Mesendoderm (in vitro differentiated cells): ENCODE data around the gene SCFD2.
"Not testable (repeated sequence)": the region's sequence is repeated elsewhere in the genome, so short reads cannot be mapped to it uniquely, and the experiment has no call there.

ENCODE experiments used
- DNase-seq: peaks from one replicate; pipeline ENCODE4 v3.0.0; 2013
- H2AK5ac ChIP-seq: 2 replicates; pipeline ENCODE4 v1.6.1; 2013; ENCODE audit warnings: low read length, inconsistent platforms
- H2BK120ac ChIP-seq: 2 replicates; pipeline ENCODE4 v1.6.1; 2013; ENCODE audit warnings: low read depth, mild to moderate bottlenecking, low read length, moderate library complexity, mixed read lengths
- H2BK15ac ChIP-seq: replicated peaks from 2 replicates; pipeline ENCODE4 v1.6.1; 2013; ENCODE audit warnings: low read depth, mild to moderate bottlenecking, moderate library complexity
- H2BK5ac ChIP-seq: 2 replicates; pipeline ENCODE4 v1.6.1; 2013; ENCODE audit warnings: low read length, inconsistent platforms
- H3K18ac ChIP-seq: 2 replicates; pipeline ENCODE4 v1.6.1; 2013; ENCODE audit warnings: mild to moderate bottlenecking, low read length, mixed read lengths
- H3K23ac ChIP-seq: one replicate; pipeline ENCODE4 v1.6.1; 2013; ENCODE audit warnings: low read length
- H3K27ac ChIP-seq: 2 replicates; pipeline ENCODE4 v1.5.1; 2013; ENCODE audit warnings: low read depth, mild to moderate bottlenecking, inconsistent platforms, low read length, moderate library complexity
- H3K27me3 ChIP-seq: 2 replicates; pipeline ENCODE4 v1.6.1; 2013; ENCODE audit warnings: low read length, control low read depth, mild to moderate bottlenecking, inconsistent platforms; ENCODE audit not compliant: insufficient read depth, poor library complexity
- H3K36me3 ChIP-seq: 2 replicates; pipeline ENCODE4 v1.6.1; 2013; ENCODE audit warnings: low read length, inconsistent platforms; ENCODE audit not compliant: control insufficient read depth, insufficient read depth
- H3K4ac ChIP-seq: one replicate; pipeline ENCODE4 v1.6.1; 2013; ENCODE audit warnings: low read depth, mild to moderate bottlenecking, low read length, moderate library complexity
- H3K4me1 ChIP-seq: 2 replicates; pipeline ENCODE4 v1.6.1; 2013; ENCODE audit warnings: low read depth, low read length, inconsistent platforms; ENCODE audit not compliant: control insufficient read depth
- H3K4me2 ChIP-seq: 2 replicates; pipeline ENCODE4 v1.6.1; 2013; ENCODE audit warnings: low read length
- H3K4me3 ChIP-seq: 2 replicates; pipeline ENCODE4 v1.5.1; 2013; ENCODE audit warnings: mild to moderate bottlenecking, low read length
- H3K56ac ChIP-seq: one replicate; pipeline ENCODE4 v1.6.1; 2013; ENCODE audit warnings: low read length
- H3K79me1 ChIP-seq: 2 replicates; pipeline ENCODE4 v1.6.1; 2013; ENCODE audit warnings: low read length, inconsistent platforms
- H3K79me2 ChIP-seq: 2 replicates; pipeline ENCODE4 v1.6.1; 2013; ENCODE audit warnings: mild to moderate bottlenecking, low read length; ENCODE audit not compliant: control insufficient read depth, insufficient read depth
- H3K9ac ChIP-seq: 2 replicates; pipeline ENCODE4 v1.6.1; 2013; ENCODE audit warnings: low read length, inconsistent platforms
- H4K5ac ChIP-seq: one replicate; pipeline ENCODE4 v1.6.1; 2013; ENCODE audit warnings: low read length
- H4K8ac ChIP-seq: one replicate; pipeline ENCODE4 v1.6.1; 2013; ENCODE audit warnings: low read depth, mild to moderate bottlenecking, control low read depth, low read length, moderate library complexity
- WGBS: extraction: QIAGEN DNeasy Blood & Tissue Kit; methylation state at CpG from one replicate; pipeline ENCODE4 v1.1.7; 2013; ENCODE audit warnings: low lambda C conversion rate, missing lambda C conversion rate; ENCODE audit not compliant: insufficient coverage; ENCODE audit errors: extremely low coverage; 5-methylcytosine and 5-hydroxymethylcytosine counted together

The SCFD2 gene

GRCh38 chr4:52995360-52996030, 370.4 kb downstream of the SCFD2 start:
- no peak overlapping the region for H3K23ac ChIP-seq
- H2AK5ac ChIP-seq = no peak overlapping the region
- H3K4me3 ChIP-seq = no peak overlapping the region
- no peaks in the 10 kb centered on the region for H3K27me3 ChIP-seq
- H3K4ac ChIP-seq = no peak overlapping the region
- no peak overlapping the region for H3K18ac ChIP-seq
- no peak overlapping the region for H3K9ac ChIP-seq
- H4K5ac ChIP-seq = no peak overlapping the region
- H3K4me2 ChIP-seq = no peak overlapping the region
- no peak overlapping the region for H2BK15ac ChIP-seq
- no peaks in the 10 kb centered on the region for H3K4me1 ChIP-seq
- DNase-seq = no peak
- no peak overlapping the region for H3K56ac ChIP-seq
- no peak overlapping the region for H4K8ac ChIP-seq
- no CpG with 5 or more reads among the region's 5 CpGs for WGBS
- H2BK120ac ChIP-seq = no peak overlapping the region
- H3K36me3 ChIP-seq = no peaks in the 10 kb centered on the region
- H3K79me2 ChIP-seq = no peaks in the 10 kb centered on the region
- no peak overlapping the region for H2BK5ac ChIP-seq
- no peaks in the 10 kb centered on the region for H3K79me1 ChIP-seq
- H3K27ac ChIP-seq = no peak overlapping the region

- no peak overlapping the region for H2AK5ac ChIP-seq
- DNase-seq = no peak
- no peaks in the 10 kb centered on the region for H3K79me1 ChIP-seq
- H3K79me2 ChIP-seq = no peaks in the 10 kb centered on the region
- H3K4me1 ChIP-seq = no peaks in the 10 kb centered on the region
- no peak overlapping the region for H2BK120ac ChIP-seq
- H3K56ac ChIP-seq = no peak overlapping the region
- no peak overlapping the region for H3K23ac ChIP-seq
- no peak overlapping the region for H3K4ac ChIP-seq
- H2BK5ac ChIP-seq = no peak overlapping the region
- no peak overlapping the region for H3K4me3 ChIP-seq
- H4K8ac ChIP-seq = no peak overlapping the region
- no peak overlapping the region for H2BK15ac ChIP-seq
- H3K18ac ChIP-seq = no peak overlapping the region
- H4K5ac ChIP-seq = no peak overlapping the region
- H3K9ac ChIP-seq = no peak overlapping the region
- no peaks in the 10 kb centered on the region for H3K36me3 ChIP-seq
- WGBS = 100% methylated on average over 1 of the region's 4 CpGs
- H3K27me3 ChIP-seq = no peaks in the 10 kb centered on the region
- no peak overlapping the region for H3K27ac ChIP-seq
- H3K4me2 ChIP-seq = no peak overlapping the region
Measured at GRCh38 chr4:52994567-52994966, 371.3 kb downstream of the SCFD2 start.

- Histone ChIP-seq H3K79me1 (no peaks in the 10 kb centered on the region), H3K18ac (no peak overlapping the region), H2BK5ac (no peak overlapping the region), H3K27ac (no peak overlapping the region), H3K56ac (no peak overlapping the region), H3K27me3 (no peaks in the 10 kb centered on the region), H3K4me3 (no peak overlapping the region), H3K9ac (no peak overlapping the region), H3K4me2 (no peak overlapping the region), H4K5ac (no peak overlapping the region), H3K4me1 (no peaks in the 10 kb centered on the region), H3K79me2 (no peaks in the 10 kb centered on the region), H2BK120ac (no peak overlapping the region), H2AK5ac (no peak overlapping the region), H3K23ac (no peak overlapping the region), H2BK15ac (no peak overlapping the region), H4K8ac (no peak overlapping the region), H3K36me3 (no peaks in the 10 kb centered on the region), H3K4ac (no peak overlapping the region)
- DNase-seq = no peak
- WGBS = no CpG with 5 or more reads among the region's 6 CpGs
Measured at GRCh38 chr4:52993771-52994170, 372.1 kb downstream of the SCFD2 start.

DNA sequence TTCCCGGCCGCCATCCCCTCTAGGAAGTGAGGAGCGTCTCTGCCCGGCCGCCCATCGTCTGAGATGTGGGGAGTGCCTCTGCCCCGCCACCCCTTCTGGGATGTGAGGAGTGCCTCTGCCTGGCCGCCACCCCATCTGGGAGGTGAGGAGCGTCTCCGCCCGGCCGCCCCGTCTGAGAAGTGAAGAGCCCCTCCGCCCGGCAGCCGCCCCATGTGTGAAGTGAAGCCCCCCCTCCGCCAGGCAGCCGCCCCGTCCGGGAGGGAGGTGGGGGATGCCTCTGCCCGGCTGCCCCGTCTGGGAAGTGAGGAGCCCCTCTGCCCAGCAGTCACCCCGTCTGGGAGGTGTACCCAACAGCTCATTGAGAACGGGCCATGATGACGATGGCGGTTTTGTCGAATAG, 373.3 kb downstream of the SCFD2 start:
- not testable (repeated sequence) for H2BK15ac ChIP-seq, H3K79me1 ChIP-seq, H3K18ac ChIP-seq, DNase-seq, H2BK120ac ChIP-seq, H4K8ac ChIP-seq, H4K5ac ChIP-seq, H3K36me3 ChIP-seq, H3K27ac ChIP-seq, H3K4me1 ChIP-seq, H3K27me3 ChIP-seq, H3K56ac ChIP-seq, H3K4me2 ChIP-seq, H2BK5ac ChIP-seq, H3K23ac ChIP-seq, H3K4me3 ChIP-seq, H2AK5ac ChIP-seq, H3K4ac ChIP-seq, H3K9ac ChIP-seq, H3K79me2 ChIP-seq
- no CpG with 5 or more reads among the region's 27 CpGs for WGBS

GRCh38 chr4:52991472-52991871, 374.4 kb downstream of the SCFD2 start:
- Histone ChIP-seq H3K36me3 (no peaks in the 10 kb centered on the region), H2BK15ac (no peak overlapping the region), H3K79me2 (no peaks in the 10 kb centered on the region), H3K18ac (no peak overlapping the region), H3K23ac (no peak overlapping the region), H3K27ac (no peak overlapping the region), H3K4ac (no peak overlapping the region), H4K8ac (no peak overlapping the region), H3K4me2 (no peak overlapping the region), H3K4me1 (no peaks in the 10 kb centered on the region), H2AK5ac (no peak overlapping the region), H3K9ac (no peak overlapping the region), H3K27me3 (no peaks in the 10 kb centered on the region), H3K4me3 (no peak overlapping the region), H2BK5ac (no peak overlapping the region), H3K56ac (no peak overlapping the region), H2BK120ac (no peak overlapping the region), H3K79me1 (no peaks in the 10 kb centered on the region), H4K5ac (no peak overlapping the region)
- no peak for DNase-seq

DNA sequence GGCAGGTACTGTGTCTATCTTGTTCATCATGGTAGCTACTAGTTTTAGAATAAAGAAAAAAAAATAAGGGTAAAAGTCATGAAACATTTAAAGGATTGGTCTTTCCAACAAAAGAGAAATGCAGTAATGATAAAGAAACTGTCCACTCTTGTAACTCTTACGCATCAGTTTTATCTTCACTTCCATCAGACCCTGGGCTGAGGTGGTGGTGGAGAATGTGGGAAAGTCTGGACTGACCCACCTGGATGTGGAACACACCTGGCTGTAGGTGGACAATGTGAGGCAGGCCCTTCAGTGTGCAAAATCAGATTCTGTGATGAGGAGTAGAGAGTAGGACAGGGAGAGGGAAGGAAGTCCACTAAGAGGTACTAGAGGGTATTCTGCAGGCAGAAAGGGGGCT, 375.2 kb downstream of the SCFD2 start:
- WGBS = no CpG with 5 or more reads among the region's 1 CpG

More for the DNA sequence above, 375.2 kb downstream of the SCFD2 start:
- Histone ChIP-seq H2BK120ac (no peak overlapping the region), H2AK5ac (no peak overlapping the region), H3K4me3 (no peak overlapping the region), H3K27ac (no peak overlapping the region), H3K4me1 (no peaks in the 10 kb centered on the region), H4K5ac (no peak overlapping the region), H3K27me3 (no peaks in the 10 kb centered on the region), H3K23ac (no peak overlapping the region), H4K8ac (no peak overlapping the region), H2BK5ac (no peak overlapping the region), H3K9ac (no peak overlapping the region), H3K36me3 (no peaks in the 10 kb centered on the region), H3K4me2 (no peak overlapping the region), H2BK15ac (no peak overlapping the region), H3K79me1 (no peaks in the 10 kb centered on the region), H3K18ac (no peak overlapping the region), H3K56ac (no peak overlapping the region), H3K79me2 (no peaks in the 10 kb centered on the region), H3K4ac (no peak overlapping the region)
- no peak for DNase-seq
